Small intestine (tissue), 7 donors: ENCODE measurements around the gene TH. TPM values are rescaled to one million over a fixed set of nuclear protein-coding genes. Genes with fewer than 3 reads are reported as not detected.

Experiments
- DNase-seq, 2 donors: peaks; one replicate each; pipeline versions ENCODE4 v3.0.0 to v3.0.0-alpha.2; 2013
- FAIRE-seq: peaks from 2 replicates; lab custom pipeline; 2012; peaks lifted over from hg19 to GRCh38; lab: Jason Lieb, UNC
- H3K27ac ChIP-seq, 3 donors: one replicate each; pipeline ENCODE4 v1.5.1; 2013; ENCODE audit warnings: low read length in 2 of 3, mild to moderate bottlenecking in 2 of 3, control low read depth in 1 of 3, inconsistent platforms in 1 of 3, low read depth in 1 of 3, moderate library complexity in 1 of 3
- H3K27me3 ChIP-seq, 3 donors: one replicate each; pipeline ENCODE4 v1.6.1; 2013; ENCODE audit warnings: low read length in 3 of 3, inconsistent platforms in 1 of 3; ENCODE audit not compliant: control insufficient read depth in 3 of 3, insufficient read depth in 3 of 3
- H3K36me3 ChIP-seq, 3 donors: one replicate each; pipeline ENCODE4 v1.6.1; 2013; ENCODE audit warnings: low read length in 3 of 3, inconsistent platforms in 1 of 3, low read depth in 1 of 3, mild to moderate bottlenecking in 1 of 3, moderate library complexity in 1 of 3; ENCODE audit not compliant: control insufficient read depth in 3 of 3, insufficient read depth in 2 of 3
- H3K4me1 ChIP-seq, 3 donors: one replicate each; pipeline ENCODE4 v1.6.1; 2013; ENCODE audit warnings: low read length in 2 of 3, inconsistent platforms in 1 of 3, low read depth in 1 of 3, mild to moderate bottlenecking in 1 of 3, moderate library complexity in 1 of 3; ENCODE audit not compliant: control insufficient read depth in 3 of 3, insufficient read depth in 2 of 3
- H3K4me3 ChIP-seq, 3 donors: one replicate each; pipeline ENCODE4 v1.5.1; 2013; ENCODE audit warnings: low read length in 3 of 3, control low read depth in 1 of 3, inconsistent platforms in 1 of 3, low read depth in 1 of 3, mild to moderate bottlenecking in 1 of 3, moderate library complexity in 1 of 3
- H3K9me3 ChIP-seq, 2 donors: one replicate each; pipeline ENCODE4 v1.6.1; 2013; ENCODE audit warnings: low read depth in 1 of 2, low read length in 1 of 2; ENCODE audit not compliant: control insufficient read depth in 2 of 2, insufficient read depth in 1 of 2
- WGBS, 3 donors: extraction: QIAGEN DNeasy Blood & Tissue Kit; methylation state at CpG; one replicate each; pipeline ENCODE4 v1.1.7; 2013; 5-methylcytosine and 5-hydroxymethylcytosine counted together
- polyA plus RNA-seq, 4 donors: library from polyadenylated mRNA; stranded (reverse) in 3 of 4; unstranded in 1 of 4; fragments of 200-250 nt in 3 of 4; fragments of 120-200 nt in 1 of 4; gene quantifications; one replicate each; pipeline versions ENCODE4 v1.2.1 to v1.2.3, GENCODE V29; 2013
- donor health status: healthy with polysubstance abuse.
- donor health status: control.
- donor health status: control.
- donor health status: Bipolar disorder and iron deficiency.
- donor health status: healthy.

TH gene
- polyA plus RNA-seq, 4 donors = 0.10 to 1.7 TPM; not detected in 2

DNA sequence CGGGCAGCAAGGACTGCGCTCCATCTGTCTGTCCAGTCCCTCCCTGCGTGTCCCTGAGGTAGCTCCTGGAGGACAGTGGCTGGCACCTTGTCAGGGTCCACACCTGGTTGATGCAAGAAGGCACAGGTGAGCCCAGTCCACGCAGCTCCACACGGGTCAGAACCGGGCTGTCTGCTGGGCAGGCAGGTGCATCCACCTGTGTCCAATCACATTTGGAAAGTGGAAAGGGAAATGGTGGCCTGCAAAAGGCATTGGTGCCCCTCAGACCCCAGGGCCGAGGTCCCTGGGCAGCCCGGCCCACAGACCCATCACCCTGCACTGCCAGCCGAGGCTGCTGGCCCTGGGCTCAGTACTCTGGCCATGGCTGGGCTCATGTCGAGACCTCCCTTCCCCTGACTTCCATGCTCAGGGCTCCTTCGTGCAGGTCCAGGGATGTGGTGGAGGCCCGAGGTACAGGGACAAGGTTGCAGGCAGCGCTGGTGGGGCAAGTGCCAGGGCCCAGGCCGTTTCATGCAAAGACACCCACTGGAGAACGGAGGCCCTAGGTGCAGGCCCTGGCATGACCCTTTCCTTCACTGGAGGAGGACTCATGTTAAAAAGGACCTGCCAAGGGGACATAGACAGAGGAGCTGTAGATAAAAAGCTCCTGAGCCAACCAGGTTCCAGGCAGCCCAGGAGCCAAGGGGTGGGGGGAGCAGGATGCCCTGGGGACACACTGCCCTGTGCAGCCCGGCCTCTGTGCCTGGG is 38.9 kb upstream of the TH start:
- 30 to 65% (median 43%) methylated on average over 16 of the region's 16 CpGs for WGBS, 3 donors
- Histone ChIP-seq H3K27me3 (no peaks in the 10 kb centered on the region), H3K27ac (peak overlapping the region in 2 of 3 donors; percentile 65 to 70), H3K4me1 (peaks cover 0 to 65% (median 2%) of the 10 kb centered on the region in 3 donors), H3K9me3 (peaks cover 0 to 5% of the 10 kb centered on the region in 2 donors), H3K4me3 (no peak overlapping the region), H3K36me3 (peaks cover 0 to 4% (median 0%) of the 10 kb centered on the region in 3 donors)
- DNase-seq (no peak), FAIRE-seq (no peak)

DNA sequence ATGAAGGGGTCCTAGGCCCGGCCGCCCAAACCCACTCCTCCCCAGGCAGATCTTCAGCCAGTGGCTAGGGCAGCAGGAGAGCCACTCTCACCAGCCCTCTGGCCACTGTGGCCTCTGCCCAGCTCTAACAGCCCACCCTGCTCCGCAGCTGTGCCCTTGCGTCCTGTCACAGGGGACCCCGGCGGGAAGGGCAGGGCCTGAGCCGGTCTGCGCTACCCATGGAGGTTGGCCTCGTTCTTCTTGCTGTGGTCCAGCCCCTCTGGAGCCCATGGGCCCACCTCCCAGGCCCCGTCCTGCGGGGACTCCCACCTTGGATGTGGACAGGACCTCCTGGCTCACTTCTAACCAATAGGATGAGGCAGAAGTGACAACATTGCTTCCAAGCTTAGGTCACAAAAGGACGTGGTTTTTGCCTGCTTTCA is 38.3 kb upstream of the TH start:
- WGBS, 3 donors = 59 to 81% (median 59%) methylated on average over 12 of the region's 12 CpGs
- H3K27ac ChIP-seq = peak overlapping the region in 2 of 3 donors; percentile 65 to 70

DNA sequence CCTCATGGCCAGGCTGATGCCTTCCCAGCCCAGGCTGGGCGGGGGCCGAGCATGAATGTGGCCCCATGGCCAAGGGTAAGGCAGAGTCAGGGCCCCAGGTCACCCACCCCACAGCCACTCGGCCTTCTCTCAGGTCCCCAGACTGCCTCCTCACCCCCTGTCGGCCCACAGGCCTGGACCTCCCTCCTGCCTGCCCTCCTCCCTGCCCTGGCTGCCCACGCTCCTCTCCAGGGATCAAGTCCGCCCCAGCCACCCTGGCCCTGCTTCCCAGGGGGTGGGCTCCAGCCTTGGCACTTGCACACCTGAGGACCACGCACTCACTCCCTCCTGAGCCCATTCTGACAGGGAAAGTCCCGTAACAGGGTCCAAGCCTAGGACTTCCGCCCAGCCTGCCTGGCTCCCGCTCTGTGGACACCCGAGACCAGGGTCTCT is 37.8 kb upstream of the TH start:
- H3K36me3 ChIP-seq = peaks cover 0 to 4% (median 0%) of the 10 kb centered on the region in 3 donors
- DNase-seq (no peak), FAIRE-seq (no peak)
- peaks cover 0 to 5% of the 10 kb centered on the region in 2 donors for H3K9me3 ChIP-seq
- peaks cover 0 to 70% (median 2%) of the 10 kb centered on the region in 3 donors for H3K4me1 ChIP-seq
- H3K27ac ChIP-seq = no peak overlapping the region
- H3K4me3 ChIP-seq = no peak overlapping the region
- WGBS, 3 donors = 75 to 88% (median 77%) methylated on average over 9 to 11 of the region's 11 CpGs
- no peaks in the 10 kb centered on the region for H3K27me3 ChIP-seq

More for the DNA sequence above, 38.3 kb upstream of the TH start:
- peaks cover 0 to 67% (median 2%) of the 10 kb centered on the region in 3 donors for H3K4me1 ChIP-seq
- no peak for DNase-seq
- no peaks in the 10 kb centered on the region for H3K27me3 ChIP-seq
- H3K36me3 ChIP-seq = peaks cover 0 to 4% (median 0%) of the 10 kb centered on the region in 3 donors
- H3K4me3 ChIP-seq = no peak overlapping the region
- FAIRE-seq = no peak
- H3K9me3 ChIP-seq = peaks cover 0 to 5% of the 10 kb centered on the region in 2 donors

GRCh38 chr11:2208691-2209369 is 37.2 kb upstream of the TH start:
- DNase-seq = no peak
- H3K36me3 ChIP-seq = peaks cover 0 to 4% (median 0%) of the 10 kb centered on the region in 3 donors
- no peak overlapping the region for H3K4me3 ChIP-seq
- peaks cover 0 to 72% (median 2%) of the 10 kb centered on the region in 3 donors for H3K4me1 ChIP-seq
- FAIRE-seq = no peak
- peak overlapping the region in 1 of 3 donors; percentile 13 for H3K27ac ChIP-seq
- WGBS, 3 donors = 36 to 74% (median 53%) methylated on average over 17 to 24 of the region's 24 CpGs
- H3K27me3 ChIP-seq = no peaks in the 10 kb centered on the region
- H3K9me3 ChIP-seq = peaks cover 0 to 5% of the 10 kb centered on the region in 2 donors

DNA sequence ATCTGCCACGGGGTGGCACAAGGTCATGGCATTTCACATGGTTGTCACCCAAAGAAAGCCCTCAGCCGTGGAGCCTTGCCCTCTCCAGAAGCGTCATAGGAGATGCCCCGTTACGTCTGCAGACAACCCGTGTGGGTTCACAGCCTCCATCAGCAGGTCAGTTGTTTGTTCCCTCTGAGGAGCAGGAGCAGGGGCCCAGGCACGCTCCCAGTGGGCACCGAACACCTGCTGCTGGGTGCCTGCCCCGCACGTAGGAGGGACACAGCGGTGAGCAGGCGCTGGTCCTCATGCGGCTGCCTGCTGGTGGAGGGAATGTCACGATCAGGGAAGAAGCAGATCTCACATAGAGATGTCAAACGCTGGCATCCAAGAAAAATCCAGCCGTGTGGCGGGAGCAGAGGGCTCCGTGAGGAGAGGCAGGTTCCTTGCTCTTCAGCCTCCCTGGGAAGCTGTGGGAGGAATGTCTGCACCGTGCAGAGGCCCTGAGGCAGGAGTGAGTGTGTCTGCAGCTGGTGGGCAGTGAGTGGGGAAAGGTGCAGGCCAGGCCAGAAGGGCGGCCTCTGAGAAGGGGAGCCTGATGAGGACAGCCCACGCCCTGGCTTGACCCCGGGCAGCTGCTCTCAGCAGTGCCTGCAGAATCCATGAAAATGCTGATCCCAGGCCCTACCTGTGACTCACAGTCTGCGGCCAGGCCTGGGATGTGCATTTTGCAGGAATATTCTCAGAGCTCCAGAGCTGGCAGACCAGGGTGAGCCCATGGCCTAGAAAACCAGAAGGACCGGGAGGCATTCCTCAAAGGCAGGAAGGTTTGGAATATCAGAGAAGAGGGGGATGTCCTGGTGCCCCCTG is 36.4 kb upstream of the TH start:
- no peak overlapping the region for H3K4me3 ChIP-seq
- H3K27me3 ChIP-seq = no peaks in the 10 kb centered on the region
- no peak for DNase-seq
- peaks cover 0 to 5% of the 10 kb centered on the region in 2 donors for H3K9me3 ChIP-seq
- H3K36me3 ChIP-seq = peaks cover 0 to 4% (median 0%) of the 10 kb centered on the region in 3 donors
- H3K4me1 ChIP-seq = peaks cover under 1 to 74% (median 2%) of the 10 kb centered on the region in 3 donors
- no peak overlapping the region for H3K27ac ChIP-seq
- FAIRE-seq = no peak
- WGBS, 3 donors = 71 to 79% (median 73%) methylated on average over 24 of the region's 24 CpGs

DNA sequence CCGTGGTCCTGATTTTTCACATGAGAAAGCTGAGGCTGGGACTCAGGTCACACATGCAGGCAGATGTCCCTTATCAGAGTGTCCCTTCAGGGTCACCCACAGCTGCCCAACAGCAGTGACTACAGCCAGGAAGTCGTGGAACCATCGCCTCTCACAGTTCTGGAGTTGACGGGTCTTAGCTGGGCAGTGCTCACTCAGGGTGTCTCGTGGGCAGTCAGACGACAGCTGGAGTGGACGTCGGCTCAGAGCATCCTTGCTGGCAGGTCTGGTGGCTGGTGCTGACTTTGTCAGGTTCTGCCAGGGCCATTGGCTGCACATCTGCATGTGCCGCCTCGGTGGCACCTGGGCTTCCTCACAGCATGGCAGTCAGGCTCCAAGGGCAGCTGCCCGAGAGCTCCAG is 35.6 kb upstream of the TH start:
- Histone ChIP-seq H3K9me3 (peaks cover 0 to 5% of the 10 kb centered on the region in 2 donors), H3K27me3 (no peaks in the 10 kb centered on the region), H3K4me1 (peaks cover 0 to 74% (median 2%) of the 10 kb centered on the region in 3 donors), H3K36me3 (peaks cover 0 to 4% (median 0%) of the 10 kb centered on the region in 3 donors), H3K27ac (no peak overlapping the region), H3K4me3 (no peak overlapping the region)
- WGBS, 3 donors = 90 to 98% (median 94%) methylated on average over 10 to 11 of the region's 11 CpGs
- DNase-seq (no peak), FAIRE-seq (no peak)

GRCh38 chr11:2205981-2206690 is 34.5 kb upstream of the TH start:
- Histone ChIP-seq H3K4me3 (no peak overlapping the region), H3K4me1 (peaks cover 0 to 72% (median 2%) of the 10 kb centered on the region in 3 donors), H3K9me3 (peaks cover 0 to 14% of the 10 kb centered on the region in 2 donors), H3K27ac (peak overlapping the region in 1 of 3 donors; percentile 18), H3K36me3 (peaks cover 0 to 4% (median 0%) of the 10 kb centered on the region in 3 donors), H3K27me3 (no peaks in the 10 kb centered on the region)
- DNase-seq = no peak
- no peak for FAIRE-seq
- 31 to 60% (median 55%) methylated on average over 12 of the region's 12 CpGs for WGBS, 3 donors
